Natural killer cell (primary cell): Measurements from ENCODE around the gene PADI6. TPM values are rescaled to one million over a fixed set of nuclear protein-coding genes. Genes with fewer than 3 reads are reported as not detected.

Source experiments
- ATAC-seq, 3 donors: fragments of 150-1000 bp in 2 of 3; fragments of 200-7000 bp in 1 of 3; cut with Tn5 transposase; 1 replicate in 1 of 3; 2 replicates in 2 of 3; pipeline ENCODE4 v1.10.0; 2021; ENCODE audit warnings: mild to moderate bottlenecking in 2 of 3, moderate library complexity in 2 of 3
- DNase-seq, 2 donors: peaks; one replicate each; pipeline versions ENCODE4 v3.0.0 to v3.0.0-alpha.2; 2013 to 2021; ENCODE audit warnings: mixed read lengths in 1 of 2
- H3K27ac ChIP-seq: one replicate; pipeline ENCODE4 v1.5.1; 2013; ENCODE audit warnings: mild to moderate bottlenecking, low read length
- H3K27me3 ChIP-seq: one replicate; pipeline ENCODE4 v1.6.1; 2013; ENCODE audit warnings: low read length; ENCODE audit not compliant: control insufficient read depth, insufficient read depth
- H3K36me3 ChIP-seq: one replicate; pipeline ENCODE4 v1.6.1; 2013; ENCODE audit warnings: low read length; ENCODE audit not compliant: control insufficient read depth, insufficient read depth
- H3K4me1 ChIP-seq: one replicate; pipeline ENCODE4 v1.6.1; 2013; ENCODE audit warnings: low read length; ENCODE audit not compliant: control insufficient read depth, insufficient read depth
- H3K4me3 ChIP-seq: one replicate; pipeline ENCODE4 v1.5.1; 2013; ENCODE audit warnings: low read length
- H3K9me3 ChIP-seq: one replicate; pipeline ENCODE4 v1.6.1; 2013; ENCODE audit warnings: low read length; ENCODE audit not compliant: control insufficient read depth, insufficient read depth
- H3K27ac Mint-ChIP-seq, 2 donors: one replicate each; pipeline ENCODE4 v1.8.0; 2022; ENCODE audit warnings: mild to moderate bottlenecking in 2 of 2, mixed read lengths in 2 of 2, moderate library complexity in 1 of 2
- H3K27me3 Mint-ChIP-seq, 2 donors: one replicate each; pipeline ENCODE4 v1.8.0; 2022; ENCODE audit warnings: low read depth in 2 of 2, mixed read lengths in 2 of 2
- H3K36me3 Mint-ChIP-seq: one replicate; pipeline ENCODE4 v1.8.0; 2022; ENCODE audit warnings: mixed read lengths
- H3K4me1 Mint-ChIP-seq, 2 donors: one replicate each; pipeline ENCODE4 v1.8.0; 2022; ENCODE audit warnings: mixed read lengths in 2 of 2
- H3K4me3 Mint-ChIP-seq: one replicate; pipeline ENCODE4 v1.8.0; 2022; ENCODE audit warnings: mild to moderate bottlenecking, moderate library complexity, mixed read lengths
- H3K9me3 Mint-ChIP-seq, 2 donors: one replicate each; pipeline ENCODE4 v1.8.0; 2022; ENCODE audit warnings: mixed read lengths in 2 of 2
- CTCF ChIP-seq: fragments of 200-600 bp; IDR thresholded peaks from one replicate; pipeline ENCODE4 v1.8.0; 2022; ENCODE audit warnings: antibody characterized with exemption
- WGBS: methylation state at CpG from one replicate; pipeline ENCODE4 v1.1.7; 2013; ENCODE audit warnings: missing lambda C conversion rate; ENCODE audit not compliant: insufficient coverage; 5-methylcytosine and 5-hydroxymethylcytosine counted together
- intact Hi-C: fragments of 100-400 bp; cut with micrococcal nuclease; formaldehyde crosslinking; loops from one replicate; pipeline ENCODE4 v1.14.2; 2022
- total RNA-seq, 4 donors: library from RNA; stranded (reverse); fragments of 120-200 nt in 1 of 4; gene quantifications; one replicate each; pipeline versions ENCODE4 v1.2.3 to v1.2.4, GENCODE V29; 2013 to 2022

PADI6 gene
- total RNA-seq, 3 donors from 2014 or later (not counting 1 experiment from before 2014, with no cell fraction given) = not detected

- DNase-seq (no peak), ATAC-seq (no peak)
- no peak overlapping the region for H3K4me3 ChIP-seq
- peaks cover 0 to 6% of the 10 kb centered on the region in 2 donors for H3K4me1 Mint-ChIP-seq
- intact Hi-C loops = no loop called here
- H3K9me3 Mint-ChIP-seq = no peaks in the 10 kb centered on the region
- no peaks in the 10 kb centered on the region for H3K9me3 ChIP-seq
- WGBS = 91% methylated on average over 8 of the region's 8 CpGs
- TF ChIP-seq CTCF = no peak
- no peak overlapping the region for H3K27ac ChIP-seq
- no peaks in the 10 kb centered on the region for H3K36me3 ChIP-seq
- H3K4me1 ChIP-seq = peaks cover 8% of the 10 kb centered on the region
- peaks cover 3 to 6% of the 10 kb centered on the region in 2 donors for H3K27me3 Mint-ChIP-seq
- H3K27ac Mint-ChIP-seq = no peak overlapping the region
- no peaks in the 10 kb centered on the region for H3K36me3 Mint-ChIP-seq
- H3K4me3 Mint-ChIP-seq = no peak overlapping the region
- H3K27me3 ChIP-seq = no peaks in the 10 kb centered on the region
Measured at GRCh38 chr1:17352419-17352909, 19.5 kb upstream of the PADI6 start.

GRCh38 chr1:17355898-17356297 lies 16.1 kb upstream of the PADI6 start:
- H3K4me1 Mint-ChIP-seq = peaks cover 0 to 6% of the 10 kb centered on the region in 2 donors

GRCh38 chr1:17356387-17357026 lies 15.5 kb upstream of the PADI6 start:
- Mint-ChIP-seq H3K9me3 (no peaks in the 10 kb centered on the region), H3K4me1 (peaks cover 0 to 6% of the 10 kb centered on the region in 2 donors), H3K36me3 (no peaks in the 10 kb centered on the region), H3K27ac (peak overlapping the region in 1 of 2 donors; percentile 23), H3K27me3 (peaks cover 2% of the 10 kb centered on the region in 2 donors), H3K4me3 (no peak overlapping the region)
- 35% methylated on average over 12 of the region's 12 CpGs for WGBS
- DNase-seq = peak in 1 of 2 donors; percentile 15
- ATAC-seq = no peak
- Histone ChIP-seq H3K27me3 (no peaks in the 10 kb centered on the region), H3K4me3 (peak overlapping the region; percentile 29), H3K4me1 (peaks cover 8% of the 10 kb centered on the region), H3K27ac (no peak overlapping the region), H3K36me3 (no peaks in the 10 kb centered on the region), H3K9me3 (no peaks in the 10 kb centered on the region)
- intact Hi-C loops = no loop called here
- TF ChIP-seq CTCF = no peak

More at GRCh38 chr1:17355898-17356297, 16.1 kb upstream of the PADI6 start:
- WGBS = 4% methylated on average over 6 of the region's 6 CpGs
- H3K36me3 ChIP-seq = no peaks in the 10 kb centered on the region
- peaks cover 8% of the 10 kb centered on the region for H3K4me1 ChIP-seq
- H3K4me3 ChIP-seq = peak overlapping the region; percentile 29
- Mint-ChIP-seq H3K4me3 (peak overlapping the region; percentile 9), H3K36me3 (no peaks in the 10 kb centered on the region), H3K9me3 (no peaks in the 10 kb centered on the region), H3K27me3 (peaks cover 3 to 6% of the 10 kb centered on the region in 2 donors), H3K27ac (no peak overlapping the region)
- no peaks in the 10 kb centered on the region for H3K27me3 ChIP-seq
- no peaks in the 10 kb centered on the region for H3K9me3 ChIP-seq
- H3K27ac ChIP-seq = no peak overlapping the region
- intact Hi-C loops = no loop called here
- DNase-seq (peak in 1 of 2 donors; percentile 40), ATAC-seq (peak in 1 of 3 donors; percentile 36)
- no peak for TF ChIP-seq CTCF

GRCh38 chr1:17358557-17358956 lies 13.4 kb upstream of the PADI6 start:
- Mint-ChIP-seq H3K4me3 (no peak overlapping the region), H3K4me1 (peaks cover 0 to 6% of the 10 kb centered on the region in 2 donors), H3K27me3 (no peaks in the 10 kb centered on the region), H3K36me3 (no peaks in the 10 kb centered on the region), H3K27ac (no peak overlapping the region), H3K9me3 (no peaks in the 10 kb centered on the region)
- no peak overlapping the region for H3K4me3 ChIP-seq
- H3K27ac ChIP-seq = no peak overlapping the region
- no peaks in the 10 kb centered on the region for H3K27me3 ChIP-seq
- H3K9me3 ChIP-seq = no peaks in the 10 kb centered on the region
- ATAC-seq = no peak
- 90% methylated on average over 2 of the region's 4 CpGs for WGBS
- no peaks in the 10 kb centered on the region for H3K36me3 ChIP-seq
- H3K4me1 ChIP-seq = peaks cover 8% of the 10 kb centered on the region
- no peak for DNase-seq
- no peak for TF ChIP-seq CTCF
- intact Hi-C loops = no loop called here
